Tibial nerve (tissue), 4 donors: Measurements from ENCODE around the gene MOCS1. TPM values are rescaled to one million over a fixed set of nuclear protein-coding genes. Genes with fewer than 3 reads are reported as not detected.
A peak's percentile ranks its signal among the peaks of the same experiment; 100 is the strongest.

ENCODE experiments used
- DNase-seq, 2 donors: peaks; one replicate each; pipeline ENCODE4 v3.0.0-alpha.2; 2019; ENCODE audit warnings: low spot score in 2 of 2
- H3K27ac ChIP-seq, 4 donors: fragments of 200-600 bp; sonication (generic) in 3 of 4; one replicate each; pipeline ENCODE4 v1.5.1; 2017 to 2019; ENCODE audit warnings: mild to moderate bottlenecking in 1 of 4
- H3K27me3 ChIP-seq, 2 donors: fragments of 200-600 bp; sonication (generic) in 1 of 2; one replicate each; pipeline versions ENCODE4 v1.5.1 to v1.6.0; 2017 to 2019
- H3K36me3 ChIP-seq, 3 donors: fragments of 200-600 bp; sonication (generic); one replicate each; pipeline ENCODE4 v1.5.1; 2018 to 2019
- H3K4me1 ChIP-seq, 4 donors: fragments of 200-600 bp; sonication (generic) in 3 of 4; one replicate each; pipeline ENCODE4 v1.5.1; 2017 to 2019
- H3K4me3 ChIP-seq, 4 donors: fragments of 200-600 bp; sonication (generic) in 3 of 4; one replicate each; pipeline ENCODE4 v1.5.1; 2017 to 2019; ENCODE audit warnings: mild to moderate bottlenecking in 1 of 4, moderate library complexity in 1 of 4
- H3K9me3 ChIP-seq, 4 donors: fragments of 200-600 bp; sonication (generic) in 3 of 4; one replicate each; pipeline ENCODE4 v1.5.1; 2017 to 2019
- EP300 ChIP-seq, 2 donors: sonication (generic); formaldehyde crosslinking; IDR thresholded peaks; one replicate each; pipeline ENCODE4 v1.6.1; 2017; ENCODE audit warnings: antibody characterized with exemption in 2 of 2, mild to moderate bottlenecking in 1 of 2
- POLR2A ChIP-seq, 2 donors: fragments of 450-650 bp; IDR thresholded peaks; one replicate each; pipeline ENCODE4 v1.6.1; 2017; ENCODE audit warnings: antibody characterized with exemption in 2 of 2, mild to moderate bottlenecking in 2 of 2, moderate library complexity in 2 of 2
- WGBS, 2 donors: methylation state at CpG; one replicate each; pipeline ENCODE4 v1.1.5; 2018; 5-methylcytosine and 5-hydroxymethylcytosine counted together
- total RNA-seq, 4 donors: library from RNA; depleted of rRNA; stranded (reverse); fragments of >200 nt; gene quantifications; one replicate each; pipeline ENCODE4 v1.1.0, GENCODE V29; 2016
- TF ChIP-seq, protein P1 (sequence below), 5 experiments: fragments of 200-600 bp in 3 of 5; fragments of 450-650 bp in 2 of 5; sonication (generic) in 3 of 5; IDR thresholded peaks; one replicate each; pipeline ENCODE4 v1.5.1; 2016 to 2019; ENCODE audit warnings: antibody characterized with exemption in 5 of 5, mild to moderate bottlenecking in 3 of 5, moderate library complexity in 2 of 5

Gene MOCS1
- total RNA-seq, 4 donors from 2014 or later = 56.7 to 103 (median 71.0) TPM

DNA sequence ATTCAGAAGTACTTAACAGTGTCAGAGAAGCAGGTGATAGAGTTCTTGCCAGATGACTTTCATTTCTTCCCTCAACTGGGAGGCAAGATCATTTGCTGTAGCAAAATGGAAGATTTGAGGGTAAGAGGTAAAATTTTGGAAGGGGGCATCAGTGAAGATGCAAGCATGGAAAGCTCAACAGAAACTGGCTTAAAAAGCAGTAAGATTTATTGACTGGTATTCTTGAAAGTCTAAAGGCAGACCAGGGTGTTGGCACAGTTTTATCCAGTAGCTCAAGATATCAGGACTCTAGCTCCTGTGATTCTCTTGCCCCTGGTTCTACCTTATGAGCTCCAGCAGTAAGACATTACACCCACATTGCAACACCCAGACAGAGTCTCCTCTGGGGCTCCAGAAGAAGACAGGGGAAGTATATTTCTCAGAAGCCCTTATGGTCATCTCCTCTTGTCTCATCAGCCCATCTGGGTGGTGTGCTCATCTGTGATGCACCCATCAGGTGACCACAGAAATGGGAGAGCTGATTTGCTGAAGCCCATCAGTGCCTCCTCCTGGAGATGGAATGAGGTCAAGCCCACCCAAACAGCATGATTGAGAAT is 16.0 kb upstream of the MOCS1 start:
- DNase-seq = no peak
- TF ChIP-seq, protein P1, sequence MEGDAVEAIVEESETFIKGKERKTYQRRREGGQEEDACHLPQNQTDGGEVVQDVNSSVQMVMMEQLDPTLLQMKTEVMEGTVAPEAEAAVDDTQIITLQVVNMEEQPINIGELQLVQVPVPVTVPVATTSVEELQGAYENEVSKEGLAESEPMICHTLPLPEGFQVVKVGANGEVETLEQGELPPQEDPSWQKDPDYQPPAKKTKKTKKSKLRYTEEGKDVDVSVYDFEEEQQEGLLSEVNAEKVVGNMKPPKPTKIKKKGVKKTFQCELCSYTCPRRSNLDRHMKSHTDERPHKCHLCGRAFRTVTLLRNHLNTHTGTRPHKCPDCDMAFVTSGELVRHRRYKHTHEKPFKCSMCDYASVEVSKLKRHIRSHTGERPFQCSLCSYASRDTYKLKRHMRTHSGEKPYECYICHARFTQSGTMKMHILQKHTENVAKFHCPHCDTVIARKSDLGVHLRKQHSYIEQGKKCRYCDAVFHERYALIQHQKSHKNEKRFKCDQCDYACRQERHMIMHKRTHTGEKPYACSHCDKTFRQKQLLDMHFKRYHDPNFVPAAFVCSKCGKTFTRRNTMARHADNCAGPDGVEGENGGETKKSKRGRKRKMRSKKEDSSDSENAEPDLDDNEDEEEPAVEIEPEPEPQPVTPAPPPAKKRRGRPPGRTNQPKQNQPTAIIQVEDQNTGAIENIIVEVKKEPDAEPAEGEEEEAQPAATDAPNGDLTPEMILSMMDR (IDR thresholded peaks at IDR 0.05) = no peak
- no peak for TF ChIP-seq POLR2A (IDR thresholded peaks at IDR 0.05)
- no peak for TF ChIP-seq EP300 (IDR thresholded peaks at IDR 0.05)

DNA sequence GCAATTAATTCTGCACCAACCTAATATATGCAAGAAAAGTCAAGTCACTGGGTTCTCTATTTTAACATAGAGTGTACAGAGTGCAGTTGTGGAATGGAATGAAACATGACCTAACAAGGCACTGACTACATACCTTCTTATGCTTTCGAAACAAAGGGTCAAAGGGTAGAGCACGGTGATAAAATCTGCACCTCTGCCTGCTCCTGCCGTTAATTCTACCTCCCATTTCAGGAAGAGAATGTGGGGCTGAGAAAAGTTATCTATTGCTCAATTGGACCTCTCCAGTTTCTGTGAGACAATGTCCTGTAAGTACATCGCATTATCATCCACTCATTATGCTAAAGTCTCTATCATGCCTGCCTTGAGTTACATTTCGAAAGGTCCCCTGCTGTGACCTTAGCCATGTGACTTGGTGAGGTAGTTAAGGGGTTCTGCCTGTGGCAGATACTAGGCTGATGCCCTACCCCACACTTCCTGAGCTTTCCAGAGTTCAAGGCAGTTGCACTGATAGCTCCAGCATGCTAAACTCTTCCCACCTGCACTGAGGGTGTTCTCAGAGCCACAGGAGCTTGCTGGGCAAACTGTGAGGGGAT is 14.0 kb upstream of the MOCS1 start:
- no peak for TF ChIP-seq EP300 (IDR thresholded peaks at IDR 0.05)
- no peak for TF ChIP-seq POLR2A (IDR thresholded peaks at IDR 0.05)
- TF ChIP-seq, protein P1 (IDR thresholded peaks at IDR 0.05) = no peak
- no peaks in the 10 kb centered on the region for H3K9me3 ChIP-seq
- H3K4me1 ChIP-seq = peaks cover 0 to 17% (median 0%) of the 10 kb centered on the region in 4 donors
- no peaks in the 10 kb centered on the region for H3K36me3 ChIP-seq
- DNase-seq = no peak
- H3K27me3 ChIP-seq = no peaks in the 10 kb centered on the region
- H3K27ac ChIP-seq = peak overlapping the region in 1 of 4 donors; percentile 19
- no peak overlapping the region for H3K4me3 ChIP-seq
- 78 to 81% methylated on average over 5 of the region's 5 CpGs for WGBS, 2 donors

More for the DNA sequence above, 16.0 kb upstream of the MOCS1 start:
- Histone ChIP-seq H3K27me3 (no peaks in the 10 kb centered on the region), H3K36me3 (no peaks in the 10 kb centered on the region), H3K27ac (no peak overlapping the region), H3K9me3 (no peaks in the 10 kb centered on the region), H3K4me1 (peaks cover 0 to 17% (median 0%) of the 10 kb centered on the region in 4 donors), H3K4me3 (no peak overlapping the region)

DNA sequence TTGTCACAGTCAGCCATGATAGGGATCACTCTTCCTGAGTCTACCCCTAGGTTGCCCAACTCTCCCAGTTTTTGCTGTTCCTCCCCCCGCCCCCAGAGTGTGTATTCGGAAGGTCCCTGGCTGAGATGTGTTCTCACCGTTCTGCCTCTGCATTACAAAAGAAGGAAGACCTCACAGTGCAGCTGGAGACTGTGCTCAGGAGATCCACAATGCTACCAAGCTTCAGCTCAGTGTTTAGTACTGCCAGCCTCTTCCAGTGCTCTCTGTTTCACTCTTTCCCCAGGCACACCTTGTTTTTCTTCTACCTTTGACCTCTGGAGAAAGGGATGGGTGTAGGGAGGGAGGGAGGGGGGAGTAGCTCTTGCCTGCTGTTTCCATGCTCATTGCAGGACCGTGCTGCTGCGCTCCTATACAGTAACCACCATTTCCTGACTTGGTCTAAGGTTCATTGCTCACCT is 13.4 kb upstream of the MOCS1 start:
- TF ChIP-seq POLR2A (IDR thresholded peaks at IDR 0.05) (no peak), EP300 (IDR thresholded peaks at IDR 0.05) (no peak)
- TF ChIP-seq, protein P1 (IDR thresholded peaks at IDR 0.05) = no peak
- no peak for DNase-seq
- H3K36me3 ChIP-seq = no peaks in the 10 kb centered on the region
- 54 to 59% methylated on average over 5 of the region's 5 CpGs for WGBS, 2 donors
- no peak overlapping the region for H3K4me3 ChIP-seq
- H3K27me3 ChIP-seq = no peaks in the 10 kb centered on the region
- H3K27ac ChIP-seq = peak overlapping the region in 1 of 4 donors; percentile 19
- H3K9me3 ChIP-seq = no peaks in the 10 kb centered on the region
- peaks cover 0 to 17% (median 0%) of the 10 kb centered on the region in 4 donors for H3K4me1 ChIP-seq

DNA sequence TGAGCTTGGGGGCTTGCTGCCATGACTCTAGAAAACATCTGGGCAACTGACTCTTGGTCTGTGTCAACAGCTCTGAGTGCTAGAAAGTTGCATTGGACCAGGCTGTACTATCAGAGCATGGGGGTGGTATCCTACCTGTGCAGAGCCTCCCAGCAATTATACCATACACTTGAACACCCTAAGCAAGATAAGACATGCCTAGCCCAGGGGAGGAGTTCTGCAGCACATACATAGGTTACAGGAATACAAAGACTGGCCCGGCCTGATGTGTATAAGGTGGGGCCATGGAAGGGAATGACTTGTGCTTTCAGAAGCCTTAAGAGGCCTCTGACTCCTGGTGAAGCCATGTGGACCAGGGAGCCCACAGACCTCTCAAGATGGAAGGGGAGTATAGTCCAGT is 11.4 kb upstream of the MOCS1 start:
- no peaks in the 10 kb centered on the region for H3K27me3 ChIP-seq
- no peaks in the 10 kb centered on the region for H3K36me3 ChIP-seq
- H3K27ac ChIP-seq = no peak overlapping the region
- H3K4me3 ChIP-seq = no peak overlapping the region
- TF ChIP-seq, protein P1 (IDR thresholded peaks at IDR 0.05) = no peak
- no peak for TF ChIP-seq EP300 (IDR thresholded peaks at IDR 0.05)
- TF ChIP-seq POLR2A (IDR thresholded peaks at IDR 0.05) = no peak
- DNase-seq = no peak
- H3K4me1 ChIP-seq = no peaks in the 10 kb centered on the region
- no peaks in the 10 kb centered on the region for H3K9me3 ChIP-seq
- 90 to 91% methylated on average over 1 of the region's 1 CpG for WGBS, 2 donors

DNA sequence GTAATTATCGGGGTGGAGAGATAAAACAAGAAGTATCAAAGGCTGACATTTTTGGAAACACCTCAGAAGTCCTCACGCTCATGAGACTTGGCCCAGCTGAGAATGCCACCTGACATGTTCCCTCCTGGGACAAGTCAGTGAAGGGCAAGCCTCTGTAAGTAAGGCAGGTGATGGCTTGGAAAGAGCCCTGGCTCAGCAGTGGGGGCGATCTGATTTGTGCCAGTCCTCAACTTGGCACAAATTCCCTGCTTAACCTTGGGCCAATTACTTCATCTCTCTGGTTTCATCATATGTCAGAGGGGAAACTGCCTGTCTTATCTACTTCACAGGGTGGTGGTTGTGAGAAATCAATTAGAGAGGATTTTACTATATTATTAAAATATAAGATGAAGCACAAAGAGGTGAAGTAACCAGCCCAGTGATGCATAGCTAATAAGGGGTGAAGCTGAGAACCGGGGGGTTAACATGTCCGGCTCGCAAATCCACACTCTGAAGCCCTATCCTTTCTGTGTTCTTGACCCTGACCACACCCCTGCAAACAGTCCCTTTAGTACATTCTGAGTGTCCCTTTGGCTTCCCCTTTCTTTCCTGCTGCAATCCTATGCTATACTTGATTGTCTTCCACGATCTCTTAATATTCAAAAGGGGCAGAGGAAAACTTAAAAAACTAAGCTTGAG is 8.8 kb upstream of the MOCS1 start:
- H3K27me3 ChIP-seq = no peaks in the 10 kb centered on the region
- no peaks in the 10 kb centered on the region for H3K36me3 ChIP-seq
- H3K4me1 ChIP-seq = no peaks in the 10 kb centered on the region
- H3K27ac ChIP-seq = no peak overlapping the region
- H3K9me3 ChIP-seq = no peaks in the 10 kb centered on the region
- H3K4me3 ChIP-seq = no peak overlapping the region
- 82 to 85% methylated on average over 7 of the region's 7 CpGs for WGBS, 2 donors
- no peak for DNase-seq
- TF ChIP-seq EP300 (IDR thresholded peaks at IDR 0.05) (no peak), POLR2A (IDR thresholded peaks at IDR 0.05) (no peak)
- TF ChIP-seq, protein P1 (IDR thresholded peaks at IDR 0.05) = no peak
